22Rv1 (cell line): Measurements from ENCODE around the gene IL32.

Experiments
- CTCF ChIP-seq: fragments of 450-650 bp; IDR thresholded peaks from 2 replicates; pipeline ENCODE4 v1.5.1; 2017; ENCODE audit warnings: mild to moderate bottlenecking
- ZFX ChIP-seq: fragments of 450-650 bp; IDR thresholded peaks from 2 replicates; pipeline ENCODE4 v1.6.1; 2017; ENCODE audit warnings: antibody characterized with exemption, borderline replicate concordance

GRCh38 chr16:3027489-3027795 lies 38.0 kb upstream of the IL32 start:
- TF ChIP-seq CTCF (no peak), ZFX (no peak)
